Loucy (cell line): ENCODE results near the gene FEZ2.

ENCODE experiments used
- H2AFZ ChIP-seq: fragments of 200-600 bp; sonication (generic); 2 replicates; pipeline ENCODE4 v1.6.0; 2016; ENCODE audit warnings: antibody characterized with exemption, mild to moderate bottlenecking, low read length, moderate library complexity
- H3F3A ChIP-seq: fragments of 200-600 bp; 2 replicates; pipeline ENCODE4 v1.6.0; 2016; ENCODE audit warnings: antibody characterized with exemption, low read depth, mild to moderate bottlenecking
- H3K27me3 ChIP-seq: fragments of 200-600 bp; sonication (generic); 2 replicates; pipeline ENCODE4 v1.6.1; 2014; ENCODE audit warnings: low read length, mild to moderate bottlenecking; ENCODE audit not compliant: insufficient read depth, poor library complexity, severe bottlenecking
- H3K36me3 ChIP-seq: fragments of 200-600 bp; sonication (generic); 2 replicates; pipeline ENCODE4 v1.6.1; 2016; ENCODE audit warnings: low read length; ENCODE audit not compliant: insufficient read depth
- H3K4me1 ChIP-seq: fragments of 200-600 bp; sonication (generic); 2 replicates; pipeline ENCODE4 v1.5.1; 2014; ENCODE audit warnings: low read length, mild to moderate bottlenecking; ENCODE audit not compliant: insufficient read depth, poor library complexity, severe bottlenecking
- H3K4me2 ChIP-seq: fragments of 200-600 bp; sonication (generic); 2 replicates; pipeline ENCODE4 v1.6.0; 2014; ENCODE audit warnings: antibody characterized with exemption, low read length, low read depth, mild to moderate bottlenecking; ENCODE audit not compliant: poor library complexity, severe bottlenecking
- H3K4me3 ChIP-seq: fragments of 200-600 bp; sonication (generic); 2 replicates; pipeline ENCODE4 v1.5.1; 2014; ENCODE audit warnings: low read length, mild to moderate bottlenecking, mixed read lengths; ENCODE audit not compliant: poor library complexity, severe bottlenecking
- H3K79me2 ChIP-seq: fragments of 200-600 bp; sonication (generic); 2 replicates; pipeline ENCODE4 v1.6.1; 2014; ENCODE audit warnings: low read length; ENCODE audit not compliant: insufficient read depth
- H3K9ac ChIP-seq: fragments of 200-600 bp; sonication (generic); 2 replicates; pipeline ENCODE4 v1.6.0; 2014; ENCODE audit warnings: mild to moderate bottlenecking, low read depth, low read length, moderate library complexity; ENCODE audit not compliant: poor library complexity, severe bottlenecking
- H3K9me2 ChIP-seq: fragments of 200-600 bp; sonication (generic); replicated peaks from 2 replicates; pipeline ENCODE4 v1.6.1; 2016; ENCODE audit warnings: low read depth, low read length, mixed read lengths
- H3K9me3 ChIP-seq: fragments of 200-600 bp; sonication (generic); 2 replicates; pipeline ENCODE4 v1.6.1; 2014; ENCODE audit warnings: mild to moderate bottlenecking, antibody characterized with exemption, low read length, low read depth; ENCODE audit not compliant: insufficient read depth
- H4K20me1 ChIP-seq: fragments of 200-600 bp; sonication (generic); 2 replicates; pipeline ENCODE4 v1.6.0; 2014; ENCODE audit warnings: antibody characterized with exemption, low read length, mild to moderate bottlenecking; ENCODE audit not compliant: insufficient read depth, poor library complexity, severe bottlenecking
- CTCF ChIP-seq: fragments of 200-600 bp; sonication (generic); conservative IDR thresholded peaks from 2 replicates; pipeline ENCODE4 v1.5.1; 2014; ENCODE audit warnings: mild to moderate bottlenecking, antibody characterized with exemption, low read length
- EZH2phosphoT487 ChIP-seq: fragments of 200-600 bp; IDR thresholded peaks from 2 replicates; pipeline ENCODE4 v1.6.1; 2018; ENCODE audit warnings: antibody characterized with exemption, mild to moderate bottlenecking, moderate library complexity, borderline replicate concordance

FEZ2 gene

GRCh38 chr2:36594849-36595248 lies 3.1 kb downstream of the FEZ2 start:
- no peak overlapping the region for H3K9ac ChIP-seq
- H3K36me3 ChIP-seq, result peaks cover 11% of the 10 kb centered on the region; the same call in 1 of the 2 replicates
- peaks cover 43% of the 10 kb centered on the region for H3K79me2 ChIP-seq
- H3F3A ChIP-seq, result no peaks in the 10 kb centered on the region
- no peak for TF ChIP-seq EZH2phosphoT487
- TF ChIP-seq CTCF, result no peak
- peak overlapping the region; percentile 80 for H3K4me3 ChIP-seq
- peaks cover 16% of the 10 kb centered on the region for H4K20me1 ChIP-seq
- H3K9me3 ChIP-seq, result no peaks in the 10 kb centered on the region
- H2AFZ ChIP-seq, result no peak overlapping the region
- no peaks in the 10 kb centered on the region for H3K27me3 ChIP-seq
- H3K4me2 ChIP-seq, result peak overlapping the region; percentile 81
- H3K4me1 ChIP-seq, result peaks cover 43% of the 10 kb centered on the region
- H3K9me2 ChIP-seq, result no peaks in the 10 kb centered on the region

DNA sequence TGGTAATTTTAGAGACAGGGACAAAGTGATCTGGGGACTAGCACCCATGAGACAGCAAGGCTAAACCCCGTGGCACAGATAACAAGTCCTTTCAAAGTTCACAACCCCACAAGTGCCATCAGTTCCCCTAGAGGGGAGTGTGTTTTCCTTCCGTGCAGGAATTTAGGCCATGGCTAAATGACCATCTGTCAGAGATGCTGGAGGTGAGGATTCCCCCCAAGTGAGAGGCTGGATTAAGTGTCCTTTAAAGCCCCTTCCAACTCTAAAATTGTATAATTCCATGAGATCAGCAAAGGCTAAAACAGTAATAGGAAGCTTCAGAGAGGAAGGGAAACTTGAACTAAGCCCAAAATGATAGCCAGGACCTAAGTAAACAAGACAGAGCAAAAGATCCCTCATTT lies 8.7 kb downstream of the FEZ2 start:
- Histone ChIP-seq H3K36me3 (peaks cover 31% of the 10 kb centered on the region), H3K79me2 (peaks cover 17% of the 10 kb centered on the region; the same call in 1 of the 2 replicates)
- TF ChIP-seq EZH2phosphoT487 (no peak), CTCF (no peak)

DNA sequence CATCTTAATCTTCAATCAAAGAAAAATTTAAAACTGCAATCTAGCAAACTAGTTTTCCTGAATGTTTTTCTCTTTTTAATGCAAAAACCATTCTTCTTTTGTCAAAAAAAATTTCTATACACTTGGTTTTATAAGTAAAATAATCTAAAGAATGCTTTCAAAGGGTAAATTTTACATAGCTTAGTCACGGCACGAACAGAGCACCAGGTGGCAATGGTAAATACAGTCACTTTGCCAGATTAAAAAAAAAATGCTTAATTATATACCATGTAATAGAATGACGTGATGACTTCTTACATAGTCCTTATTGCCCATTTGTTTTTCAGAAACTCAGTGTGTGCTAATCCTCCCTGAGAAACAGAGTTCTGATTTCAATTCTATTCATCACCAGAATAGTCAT lies 10.4 kb downstream of the FEZ2 start:
- no peak overlapping the region for H3K9ac ChIP-seq
- H2AFZ ChIP-seq, result no peak overlapping the region
- H3K9me2 ChIP-seq, result no peaks in the 10 kb centered on the region
- no peaks in the 10 kb centered on the region for H3K27me3 ChIP-seq
- no peaks in the 10 kb centered on the region for H4K20me1 ChIP-seq
- peaks cover 46% of the 10 kb centered on the region for H3K36me3 ChIP-seq
- no peaks in the 10 kb centered on the region for H3K9me3 ChIP-seq
- H3K4me1 ChIP-seq, result peaks cover 14% of the 10 kb centered on the region
- H3K4me2 ChIP-seq, result no peak overlapping the region
- no peak for TF ChIP-seq EZH2phosphoT487
- TF ChIP-seq CTCF, result no peak
- 0 out of 2 replicates have a peak, but pooled peaks cover 13% of the 10 kb centered on the region for H3K79me2 ChIP-seq
- H3K4me3 ChIP-seq, result no peak overlapping the region
- no peaks in the 10 kb centered on the region for H3F3A ChIP-seq

More for the DNA sequence above, 8.7 kb downstream of the FEZ2 start:
- peaks cover 14% of the 10 kb centered on the region for H3K4me1 ChIP-seq
- no peaks in the 10 kb centered on the region for H3F3A ChIP-seq
- no peaks in the 10 kb centered on the region for H3K9me3 ChIP-seq
- no peaks in the 10 kb centered on the region for H3K9me2 ChIP-seq
- H2AFZ ChIP-seq, result no peak overlapping the region
- H3K4me2 ChIP-seq, result no peak overlapping the region
- no peak overlapping the region for H3K9ac ChIP-seq
- no peaks in the 10 kb centered on the region for H4K20me1 ChIP-seq
- H3K27me3 ChIP-seq, result no peaks in the 10 kb centered on the region
- H3K4me3 ChIP-seq, result no peak overlapping the region
